ENCODE data around the gene ZNF648.

DNA sequence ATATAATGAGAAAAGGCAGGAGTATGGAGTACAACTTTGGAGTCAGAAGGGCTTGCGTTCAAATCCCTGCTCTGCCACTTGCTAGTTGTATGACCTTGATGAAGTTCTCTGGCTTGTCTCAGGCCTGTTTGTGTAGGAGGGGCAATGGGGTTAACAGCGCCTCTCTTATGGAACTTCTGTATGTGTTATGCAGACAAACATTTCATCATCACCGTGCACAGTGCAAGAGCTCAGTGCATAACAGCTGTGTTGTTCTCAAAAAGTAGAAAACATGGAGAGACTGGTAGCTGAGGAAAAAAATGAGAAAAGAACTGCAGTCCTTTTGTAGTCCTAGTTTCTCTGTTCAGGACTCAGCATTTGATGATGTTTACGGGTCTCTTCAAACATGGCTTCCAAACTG, 10.4 kb upstream of the ZNF648 start:
- TF ChIP-seq, protein P1, sequence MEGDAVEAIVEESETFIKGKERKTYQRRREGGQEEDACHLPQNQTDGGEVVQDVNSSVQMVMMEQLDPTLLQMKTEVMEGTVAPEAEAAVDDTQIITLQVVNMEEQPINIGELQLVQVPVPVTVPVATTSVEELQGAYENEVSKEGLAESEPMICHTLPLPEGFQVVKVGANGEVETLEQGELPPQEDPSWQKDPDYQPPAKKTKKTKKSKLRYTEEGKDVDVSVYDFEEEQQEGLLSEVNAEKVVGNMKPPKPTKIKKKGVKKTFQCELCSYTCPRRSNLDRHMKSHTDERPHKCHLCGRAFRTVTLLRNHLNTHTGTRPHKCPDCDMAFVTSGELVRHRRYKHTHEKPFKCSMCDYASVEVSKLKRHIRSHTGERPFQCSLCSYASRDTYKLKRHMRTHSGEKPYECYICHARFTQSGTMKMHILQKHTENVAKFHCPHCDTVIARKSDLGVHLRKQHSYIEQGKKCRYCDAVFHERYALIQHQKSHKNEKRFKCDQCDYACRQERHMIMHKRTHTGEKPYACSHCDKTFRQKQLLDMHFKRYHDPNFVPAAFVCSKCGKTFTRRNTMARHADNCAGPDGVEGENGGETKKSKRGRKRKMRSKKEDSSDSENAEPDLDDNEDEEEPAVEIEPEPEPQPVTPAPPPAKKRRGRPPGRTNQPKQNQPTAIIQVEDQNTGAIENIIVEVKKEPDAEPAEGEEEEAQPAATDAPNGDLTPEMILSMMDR (IDR thresholded peaks at IDR 0.05; ENCODE audit: insufficient read depth, low read length, poor library complexity, severe bottlenecking), result no peak
- TF ChIP-seq EZH2phosphoT487 (conservative IDR thresholded peaks at IDR 0.05; ENCODE audit: low read length), result no peak

Measured in SU-DHL-6 (cell line).